Osteoblast (primary cell): ENCODE results near the gene CD7. TPM values are rescaled to one million over a fixed set of nuclear protein-coding genes. Genes with fewer than 3 reads are reported as not detected.

Experiments
- DNase-seq: peaks from one replicate; pipeline ENCODE4 v3.0.0; 2011; ENCODE audit warnings: low spot score, mixed read lengths; ENCODE audit not compliant: insufficient read length; ENCODE audit errors: missing footprints
- H2AFZ ChIP-seq: 2 replicates; pipeline ENCODE4 v1.6.0; 2011; ENCODE audit warnings: mild to moderate bottlenecking, low read length
- H3K27ac ChIP-seq: 2 replicates; pipeline ENCODE4 v1.5.1; 2011; ENCODE audit warnings: mild to moderate bottlenecking, low read depth, low read length, moderate library complexity
- H3K27me3 ChIP-seq: 2 replicates; pipeline ENCODE4 v1.6.0; 2012; ENCODE audit warnings: mild to moderate bottlenecking, control low read depth, inconsistent platforms, low read length, moderate library complexity; ENCODE audit not compliant: insufficient read depth
- H3K36me3 ChIP-seq: 2 replicates; pipeline ENCODE4 v1.5.1; 2011; ENCODE audit warnings: mild to moderate bottlenecking, low read length, control low read depth, moderate library complexity; ENCODE audit not compliant: insufficient read depth
- H3K4me1 ChIP-seq: 2 replicates; pipeline ENCODE4 v1.5.1; 2011; ENCODE audit warnings: mild to moderate bottlenecking, low read length, control low read depth, moderate library complexity; ENCODE audit not compliant: insufficient read depth
- H3K4me2 ChIP-seq: 2 replicates; pipeline ENCODE4 v1.6.0; 2011; ENCODE audit warnings: mild to moderate bottlenecking, low read length; ENCODE audit not compliant: insufficient read depth
- H3K4me3 ChIP-seq: fragments of 200-600 bp; sonication (generic); 3 replicates; pipeline ENCODE4 v1.5.1; 2012; ENCODE audit warnings: mild to moderate bottlenecking, low read length, inconsistent platforms; ENCODE audit not compliant: insufficient read depth
- H3K79me2 ChIP-seq: 2 replicates; pipeline ENCODE4 v1.6.0; 2012; ENCODE audit warnings: mild to moderate bottlenecking, low read length, control low read depth, inconsistent platforms; ENCODE audit not compliant: insufficient read depth
- H3K9me3 ChIP-seq: 2 replicates; pipeline ENCODE4 v1.5.1; 2011; ENCODE audit warnings: low read depth, low read length, control low read depth
- H4K20me1 ChIP-seq: 2 replicates; pipeline ENCODE4 v1.6.0; 2012; ENCODE audit warnings: mild to moderate bottlenecking, low read length, control low read depth; ENCODE audit not compliant: insufficient read depth
- CTCF ChIP-seq: IDR thresholded peaks from 2 replicates; pipeline ENCODE4 v1.5.1; 2011; ENCODE audit warnings: mild to moderate bottlenecking, low read depth, low read length, moderate library complexity; ENCODE audit errors: extremely low read depth
- total RNA-seq: library from RNA; depleted of rRNA; stranded (reverse); fragments of >200 nt; gene quantifications from 2 replicates; pipeline ENCODE4 v1.2.3, GENCODE V29; 2012

Gene CD7
- total RNA-seq, 1 donor, result not detected

GRCh38 chr17:82282239-82283207 lies 34.9 kb downstream of the CD7 start:
- Histone ChIP-seq H3K27ac (peak overlapping the region; percentile 26), H3K4me3 (no peak overlapping the region), H3K79me2 (no peaks in the 10 kb centered on the region), H3K36me3 (no peaks in the 10 kb centered on the region), H2AFZ (no peak overlapping the region), H3K4me1 (peaks cover 22% of the 10 kb centered on the region), H4K20me1 (no peaks in the 10 kb centered on the region), H3K9me3 (no peaks in the 10 kb centered on the region), H3K4me2 (peak overlapping the region; percentile 32), H3K27me3 (no peaks in the 10 kb centered on the region)
- TF ChIP-seq CTCF, result no peak
- peak; percentile 91 for DNase-seq

- DNase-seq, result peak; percentile 80
- no peaks in the 10 kb centered on the region for H4K20me1 ChIP-seq
- no peaks in the 10 kb centered on the region for H3K36me3 ChIP-seq
- no peak overlapping the region for H3K4me3 ChIP-seq
- no peaks in the 10 kb centered on the region for H3K27me3 ChIP-seq
- H3K4me1 ChIP-seq, result peaks cover 22% of the 10 kb centered on the region
- no peak for TF ChIP-seq CTCF
- no peaks in the 10 kb centered on the region for H3K79me2 ChIP-seq
- H3K9me3 ChIP-seq, result no peaks in the 10 kb centered on the region
- no peak overlapping the region for H2AFZ ChIP-seq
- H3K27ac ChIP-seq, result peak overlapping the region; percentile 26
- H3K4me2 ChIP-seq, result peak overlapping the region; percentile 24
Observed at GRCh38 chr17:82281502-82282238, 35.7 kb downstream of the CD7 start.

- Histone ChIP-seq H3K27me3 (no peaks in the 10 kb centered on the region), H2AFZ (no peak overlapping the region), H4K20me1 (no peaks in the 10 kb centered on the region), H3K36me3 (no peaks in the 10 kb centered on the region), H3K4me2 (no peak overlapping the region), H3K4me3 (no peak overlapping the region), H3K9me3 (no peaks in the 10 kb centered on the region), H3K4me1 (peaks cover 22% of the 10 kb centered on the region), H3K27ac (no peak overlapping the region), H3K79me2 (no peaks in the 10 kb centered on the region)
- TF ChIP-seq CTCF, result no peak
- DNase-seq, result peak; percentile 34
Observed at GRCh38 chr17:82281076-82281475, 36.3 kb downstream of the CD7 start.

- no peak overlapping the region for H3K27ac ChIP-seq
- H4K20me1 ChIP-seq, result no peaks in the 10 kb centered on the region
- H2AFZ ChIP-seq, result no peak overlapping the region
- no peaks in the 10 kb centered on the region for H3K27me3 ChIP-seq
- H3K4me1 ChIP-seq, result peaks cover 22% of the 10 kb centered on the region
- no peaks in the 10 kb centered on the region for H3K36me3 ChIP-seq
- no peaks in the 10 kb centered on the region for H3K9me3 ChIP-seq
- H3K4me3 ChIP-seq, result no peak overlapping the region
- H3K4me2 ChIP-seq, result no peak overlapping the region
- no peak for DNase-seq
- H3K79me2 ChIP-seq, result no peaks in the 10 kb centered on the region
- TF ChIP-seq CTCF, result no peak
Observed at GRCh38 chr17:82280537-82280936, 36.9 kb downstream of the CD7 start.
